Body of pancreas (tissue), 4 donors: ENCODE measurements around the gene NQO2.
"Not testable (repeated sequence)": the region's sequence is repeated elsewhere in the genome, so short reads cannot be mapped to it uniquely, and the experiment has no call there.

Experiments used
- CTCF ChIP-seq, 7 experiments: fragments of 450-650 bp in 4 of 7; fragments of 200-600 bp in 3 of 7; sonication (generic) in 3 of 7; IDR thresholded peaks; one replicate each; pipeline ENCODE4 v1.5.1; 2016 to 2019; ENCODE audit warnings: antibody characterized with exemption in 7 of 7
- POLR2A ChIP-seq, 3 donors: fragments of 450-650 bp; IDR thresholded peaks; one replicate each; pipeline ENCODE4 v1.6.1; 2016; ENCODE audit warnings: antibody characterized with exemption in 3 of 3, mild to moderate bottlenecking in 2 of 3

GRCh38 chr6:3048009-3048408 lies 48.3 kb downstream of the NQO2 start:
- TF ChIP-seq POLR2A, CTCF (IDR thresholded peaks at IDR 0.05): not testable (repeated sequence)
